NCI-H146 (cell line): ENCODE data around the gene SLC10A3.

ENCODE experiments used
- DNase-seq: peaks from one replicate; lab custom pipeline; 2025; lab: John Stamatoyannopoulos, UW

SLC10A3 gene

GRCh38 chrX:154463611-154464220, 26.7 kb downstream of the SLC10A3 start:
- DNase-seq = no peak

GRCh38 chrX:154462396-154462795, 28.0 kb downstream of the SLC10A3 start:
- no peak for DNase-seq

- DNase-seq = no peak
Measured at GRCh38 chrX:154460326-154460725, 30.1 kb downstream of the SLC10A3 start.

- no peak for DNase-seq
Measured at GRCh38 chrX:154459832-154460231, 30.6 kb downstream of the SLC10A3 start.

- peak; percentile 36 for DNase-seq
Measured at GRCh38 chrX:154458954-154459778, 31.3 kb downstream of the SLC10A3 start.

GRCh38 chrX:154458116-154458953, 32.1 kb downstream of the SLC10A3 start, which contains the start of gene PLXNA3:
Gene PLXNA3, plus strand, starts transcription at chrX:154458281. Its CDS starts 1,903 bp downstream, at chrX:154460184.
- peak; percentile 48 for DNase-seq

- DNase-seq = peak; percentile 76
Measured at GRCh38 chrX:154457491-154458115, 32.8 kb downstream of the SLC10A3 start.

- no peak for DNase-seq
Measured at GRCh38 chrX:154452823-154453222, 37.6 kb downstream of the SLC10A3 start.

- no peak for DNase-seq
Measured at GRCh38 chrX:154450312-154450711, 40.1 kb downstream of the SLC10A3 start.

- no peak for DNase-seq
Measured at GRCh38 chrX:154449618-154450017, 40.8 kb downstream of the SLC10A3 start.

- DNase-seq = no peak
Measured at GRCh38 chrX:154448484-154448883, 41.9 kb downstream of the SLC10A3 start.

- DNase-seq = no peak
Measured at GRCh38 chrX:154446430-154446829, 44.0 kb downstream of the SLC10A3 start.

- DNase-seq = no peak
Measured at GRCh38 chrX:154445776-154446175, 44.7 kb downstream of the SLC10A3 start.

GRCh38 chrX:154444755-154445246, 45.6 kb downstream of the SLC10A3 start:
- DNase-seq = no peak

GRCh38 chrX:154443992-154444754, 46.3 kb downstream of the SLC10A3 start, which contains the start of gene FAM50A:
Gene FAM50A, plus strand, starts transcription at chrX:154444141. Its CDS starts 95 bp downstream, at chrX:154444236.
- DNase-seq = peak; percentile 70

- peak; percentile 16 for DNase-seq
Measured at GRCh38 chrX:154443479-154443910, 46.9 kb downstream of the SLC10A3 start.

GRCh38 chrX:154441984-154442707, 48.3 kb downstream of the SLC10A3 start:
- DNase-seq = no peak

GRCh38 chrX:154441564-154441963, 48.9 kb downstream of the SLC10A3 start:
- DNase-seq = no peak

- DNase-seq = no peak
Measured at GRCh38 chrX:154440623-154441357, 49.6 kb downstream of the SLC10A3 start.
